GM19324 (cell line): Measurements from ENCODE around the gene GRAP.
A peak's percentile ranks its signal among the peaks of the same experiment; 100 is the strongest.
"Not testable (repeated sequence)": the region's sequence is repeated elsewhere in the genome, so short reads cannot be mapped to it uniquely, and the experiment has no call there.

ENCODE experiments used
- ATAC-seq: cut with Tn5 transposase; IDR thresholded peaks from one replicate; pipeline ENCODE4 v1.9.1; 2021; ENCODE audit warnings: mild to moderate bottlenecking, moderate library complexity; ENCODE audit not compliant: unreplicated experiment, low FRiP score

GRAP gene

GRCh38 chr17:19043032-19043431 is 3.7 kb downstream of the GRAP start:
- ATAC-seq = not testable (repeated sequence)

- ATAC-seq = not testable (repeated sequence)
These were observed 4.4 kb downstream of the GRAP start for GRCh38 chr17:19042369-19042768.

GRCh38 chr17:19041871-19042270 is 4.9 kb downstream of the GRAP start:
- not testable (repeated sequence) for ATAC-seq

GRCh38 chr17:19040350-19040749 is 6.4 kb downstream of the GRAP start:
- ATAC-seq = not testable (repeated sequence)

- not testable (repeated sequence) for ATAC-seq
These were observed 8.0 kb downstream of the GRAP start for GRCh38 chr17:19038730-19039129.

GRCh38 chr17:19038007-19038406 is 8.8 kb downstream of the GRAP start:
- ATAC-seq = not testable (repeated sequence)

GRCh38 chr17:19037547-19037946 is 9.2 kb downstream of the GRAP start:
- ATAC-seq = not testable (repeated sequence)

- ATAC-seq = not testable (repeated sequence)
These were observed 10.6 kb downstream of the GRAP start for GRCh38 chr17:19036186-19036585.

GRCh38 chr17:19032377-19032988 is 14.3 kb downstream of the GRAP start:
- ATAC-seq = peak; percentile 40

- peak; percentile 50 for ATAC-seq
These were observed 15.0 kb downstream of the GRAP start for GRCh38 chr17:19031729-19032128.

GRCh38 chr17:19030771-19031449 is 15.8 kb downstream of the GRAP start:
- ATAC-seq = not testable (repeated sequence)

GRCh38 chr17:19029740-19030139 is 17.0 kb downstream of the GRAP start:
- not testable (repeated sequence) for ATAC-seq

GRCh38 chr17:19028671-19029070 is 18.1 kb downstream of the GRAP start:
- not testable (repeated sequence) for ATAC-seq

GRCh38 chr17:19024101-19025078 is 22.4 kb downstream of the GRAP start:
- ATAC-seq = no peak

GRCh38 chr17:19023209-19023999 is 23.4 kb downstream of the GRAP start:
- no peak for ATAC-seq

GRCh38 chr17:19022747-19023146 is 24.0 kb downstream of the GRAP start:
- no peak for ATAC-seq

GRCh38 chr17:19022128-19022527 is 24.6 kb downstream of the GRAP start:
- ATAC-seq = no peak

- ATAC-seq = no peak
These were observed 25.1 kb downstream of the GRAP start for GRCh38 chr17:19021622-19022083.

- not testable (repeated sequence) for ATAC-seq
These were observed 25.6 kb downstream of the GRAP start for GRCh38 chr17:19021011-19021621.

- no peak for ATAC-seq
These were observed 26.7 kb downstream of the GRAP start for GRCh38 chr17:19020016-19020415.
